Caco-2 (cell line): ENCODE data around the gene RAB11FIP4. TPM values are rescaled to one million over a fixed set of nuclear protein-coding genes. Genes with fewer than 3 reads are reported as not detected.
A peak's percentile ranks its signal among the peaks of the same experiment; 100 is the strongest.

ENCODE experiments used
- BruUV-seq: library from RNA; stranded (reverse); fragments of 400-500 nt; replicated peaks from 2 replicates; lab custom pipeline; 2021; lab: Mats Ljungman, UMichigan
- CTCF ChIA-PET: fragments of 300-600 bp; sonication (Branson Sonifier 250); formaldehyde crosslinking; loops from one replicate; lab custom pipeline; 2022; ENCODE audit warnings: antibody characterized with exemption; lab: Charles Lee
- POLR2A ChIA-PET: fragments of 300-600 bp; sonication (Branson Sonifier 250); formaldehyde crosslinking; loops from one replicate; lab custom pipeline; 2022; ENCODE audit warnings: antibody characterized with exemption; lab: Charles Lee
- DNase-seq, 2 experiments: peaks; one replicate each; pipeline versions ENCODE4 v3.0.0 to v3.0.0-alpha.2; 2020 to 2022
- H3K27me3 ChIP-seq: replicated peaks from 2 replicates; pipeline ENCODE4 v1.6.0; 2011; ENCODE audit warnings: low read length; ENCODE audit not compliant: control insufficient read depth, insufficient read depth
- H3K36me3 ChIP-seq: 2 replicates; pipeline ENCODE4 v1.5.1; 2011; ENCODE audit warnings: low read length; ENCODE audit not compliant: control insufficient read depth, insufficient read depth
- H3K4me1 ChIP-seq: fragments of 250-450 bp; sonication (Bioruptor Pico); 2 replicates; pipeline ENCODE4 v1.5.1; 2020; ENCODE audit warnings: mild to moderate bottlenecking
- H3K4me3 ChIP-seq: 2 replicates; pipeline ENCODE4 v1.5.1; 2011; ENCODE audit warnings: low read depth, mild to moderate bottlenecking, control low read depth, low read length
- H3K9me3 ChIP-seq: fragments of 250-450 bp; sonication (Bioruptor Pico); 2 replicates; pipeline ENCODE4 v1.5.1; 2020; ENCODE audit warnings: mild to moderate bottlenecking, moderate library complexity
- H3K27ac Mint-ChIP-seq: one replicate; pipeline ENCODE4 v1.8.0; 2022; ENCODE audit warnings: mixed read lengths; ENCODE audit not compliant: unreplicated experiment
- H3K27me3 Mint-ChIP-seq: one replicate; pipeline ENCODE4 v1.8.0; 2022; ENCODE audit warnings: mixed read lengths; ENCODE audit not compliant: insufficient read depth, unreplicated experiment
- H3K36me3 Mint-ChIP-seq: one replicate; pipeline ENCODE4 v1.8.0; 2022; ENCODE audit warnings: mild to moderate bottlenecking, mixed read lengths; ENCODE audit not compliant: insufficient read depth, unreplicated experiment
- H3K4me1 Mint-ChIP-seq: one replicate; pipeline ENCODE4 v1.8.0; 2022; ENCODE audit warnings: low read depth, mixed read lengths; ENCODE audit not compliant: unreplicated experiment
- H3K4me3 Mint-ChIP-seq: one replicate; pipeline ENCODE4 v1.8.0; 2022; ENCODE audit warnings: mild to moderate bottlenecking, moderate library complexity, mixed read lengths; ENCODE audit not compliant: unreplicated experiment
- H3K9me3 Mint-ChIP-seq: one replicate; pipeline ENCODE4 v1.8.0; 2022; ENCODE audit warnings: mixed read lengths; ENCODE audit not compliant: unreplicated experiment
- intact Hi-C: fragments of 100-400 bp; cut with micrococcal nuclease; formaldehyde crosslinking; loops from one replicate; pipeline ENCODE4 v1.10.0; 2022; ENCODE audit not compliant: unreplicated experiment
- total RNA-seq: library from RNA; stranded (reverse); gene quantifications from 2 replicates; pipeline ENCODE4 v1.2.3, GENCODE V29; 2022
- TF ChIP-seq, protein P1 (sequence below), 2 experiments: fragments of 200-600 bp in 1 of 2; IDR thresholded peaks; 1 replicate in 1 of 2; 2 replicates in 1 of 2; pipeline versions ENCODE4 v1.5.1 to v1.8.0; 2011 to 2022; ENCODE audit warnings: antibody characterized with exemption in 1 of 2, control low read depth in 1 of 2, inconsistent platforms in 1 of 2, low read depth in 1 of 2, low read length in 1 of 2, mild to moderate bottlenecking in 1 of 2, moderate library complexity in 1 of 2; ENCODE audit not compliant: insufficient read depth in 1 of 2, severe bottlenecking in 1 of 2, unreplicated experiment in 1 of 2

RAB11FIP4 gene
- total RNA-seq, 1 experiment from 2014 or later: 90.3 TPM

- H3K36me3 Mint-ChIP-seq: no peaks in the 10 kb centered on the region
- Histone ChIP-seq H3K27me3 (no peaks in the 10 kb centered on the region), H3K4me1 (no peaks in the 10 kb centered on the region), H3K36me3 (no peaks in the 10 kb centered on the region), H3K9me3 (no peaks in the 10 kb centered on the region; the same call in 1 of the 2 replicates), H3K4me3 (no peak overlapping the region)
- BruUV-seq: no TSS peak
- no peaks in the 10 kb centered on the region for H3K4me1 Mint-ChIP-seq
- H3K27me3 Mint-ChIP-seq: no peaks in the 10 kb centered on the region
- TF ChIP-seq, protein P1, sequence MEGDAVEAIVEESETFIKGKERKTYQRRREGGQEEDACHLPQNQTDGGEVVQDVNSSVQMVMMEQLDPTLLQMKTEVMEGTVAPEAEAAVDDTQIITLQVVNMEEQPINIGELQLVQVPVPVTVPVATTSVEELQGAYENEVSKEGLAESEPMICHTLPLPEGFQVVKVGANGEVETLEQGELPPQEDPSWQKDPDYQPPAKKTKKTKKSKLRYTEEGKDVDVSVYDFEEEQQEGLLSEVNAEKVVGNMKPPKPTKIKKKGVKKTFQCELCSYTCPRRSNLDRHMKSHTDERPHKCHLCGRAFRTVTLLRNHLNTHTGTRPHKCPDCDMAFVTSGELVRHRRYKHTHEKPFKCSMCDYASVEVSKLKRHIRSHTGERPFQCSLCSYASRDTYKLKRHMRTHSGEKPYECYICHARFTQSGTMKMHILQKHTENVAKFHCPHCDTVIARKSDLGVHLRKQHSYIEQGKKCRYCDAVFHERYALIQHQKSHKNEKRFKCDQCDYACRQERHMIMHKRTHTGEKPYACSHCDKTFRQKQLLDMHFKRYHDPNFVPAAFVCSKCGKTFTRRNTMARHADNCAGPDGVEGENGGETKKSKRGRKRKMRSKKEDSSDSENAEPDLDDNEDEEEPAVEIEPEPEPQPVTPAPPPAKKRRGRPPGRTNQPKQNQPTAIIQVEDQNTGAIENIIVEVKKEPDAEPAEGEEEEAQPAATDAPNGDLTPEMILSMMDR (IDR thresholded peaks at IDR 0.05; ENCODE audit: insufficient read depth in 1 of 2, low read depth in 1 of 2, low read length in 1 of 2, severe bottlenecking in 1 of 2, unreplicated experiment in 1 of 2): no peak
- no peaks in the 10 kb centered on the region for H3K9me3 Mint-ChIP-seq
- intact Hi-C loops: no loop called here
- no peak overlapping the region for H3K27ac Mint-ChIP-seq
- DNase-seq: no peak
- ChIA-PET CTCF (interaction anchor here (0.9 kb wide), 1 partner anchor 26 kb away, joined by 3 read pairs; no protein-coding TSS in a partner anchor), POLR2A (no interaction called here)
- no peak overlapping the region for H3K4me3 Mint-ChIP-seq
These were observed 23.6 kb downstream of the RAB11FIP4 start for GRCh38 chr17:31415004-31415454.

- intact Hi-C loops: no loop called here
- H3K4me3 ChIP-seq: no peak overlapping the region
- CTCF ChIA-PET: no interaction called here
These were observed 24.4 kb downstream of the RAB11FIP4 start for GRCh38 chr17:31415640-31416502.

GRCh38 chr17:31416503-31416923 is 25.0 kb downstream of the RAB11FIP4 start:
- no peaks in the 10 kb centered on the region for H3K36me3 Mint-ChIP-seq
- peak in 1 of 2 experiments; percentile 35 for DNase-seq
- intact Hi-C loops: no loop called here
- Histone ChIP-seq H3K27me3 (no peaks in the 10 kb centered on the region), H3K4me1 (no peaks in the 10 kb centered on the region), H3K36me3 (no peaks in the 10 kb centered on the region), H3K4me3 (no peak overlapping the region), H3K9me3 (no peaks in the 10 kb centered on the region; the same call in 1 of the 2 replicates)
- H3K27me3 Mint-ChIP-seq: no peaks in the 10 kb centered on the region
- H3K27ac Mint-ChIP-seq: peak overlapping the region; percentile 49
- no TSS peak for BruUV-seq
- CTCF ChIA-PET: no interaction called here
- no peaks in the 10 kb centered on the region for H3K9me3 Mint-ChIP-seq
- H3K4me3 Mint-ChIP-seq: no peak overlapping the region
- no peaks in the 10 kb centered on the region for H3K4me1 Mint-ChIP-seq
- TF ChIP-seq, protein P1 (IDR thresholded peaks at IDR 0.05; ENCODE audit: insufficient read depth in 1 of 2, low read depth in 1 of 2, low read length in 1 of 2, severe bottlenecking in 1 of 2, unreplicated experiment in 1 of 2): no peak
- POLR2A ChIA-PET: no interaction called here

More at GRCh38 chr17:31415640-31416502, 24.4 kb downstream of the RAB11FIP4 start:
- TF ChIP-seq, protein P1 (IDR thresholded peaks at IDR 0.05; ENCODE audit: insufficient read depth in 1 of 2, low read depth in 1 of 2, low read length in 1 of 2, severe bottlenecking in 1 of 2, unreplicated experiment in 1 of 2): no peak
- H3K4me1 ChIP-seq: no peaks in the 10 kb centered on the region
- BruUV-seq: no TSS peak
- H3K27me3 Mint-ChIP-seq: no peaks in the 10 kb centered on the region
- no peaks in the 10 kb centered on the region for H3K27me3 ChIP-seq
- no peaks in the 10 kb centered on the region for H3K9me3 Mint-ChIP-seq
- no peak overlapping the region for H3K4me3 Mint-ChIP-seq
- POLR2A ChIA-PET: no interaction called here
- no peaks in the 10 kb centered on the region for H3K36me3 Mint-ChIP-seq
- DNase-seq: no peak
- peak overlapping the region; percentile 49 for H3K27ac Mint-ChIP-seq
- no peaks in the 10 kb centered on the region for H3K36me3 ChIP-seq
- H3K4me1 Mint-ChIP-seq: no peaks in the 10 kb centered on the region
- H3K9me3 ChIP-seq: no peaks in the 10 kb centered on the region; the same call in 1 of the 2 replicates
